Activated CD4-positive, alpha-beta T cell treated with anti-CD3 and anti-CD28 coated beads, Interleukin-2, amount 10 ng/mL, durations not matched to agents 7 days and 5 days (primary cell): ENCODE data around the gene OAS1. TPM values are rescaled to one million over a fixed set of nuclear protein-coding genes. Genes with fewer than 3 reads are reported as not detected.

ENCODE experiments used
- CTCF ChIA-PET: fragments of 350-600 bp; sonication (Branson Sonifier 250); formaldehyde crosslinking; loops from one replicate; lab custom pipeline; 2021; ENCODE audit warnings: antibody characterized with exemption; lab: Charles Lee
- POLR2A ChIA-PET: fragments of 350-600 bp; sonication (Branson Sonifier 250); formaldehyde crosslinking; loops from one replicate; lab custom pipeline; 2021; ENCODE audit warnings: antibody characterized with exemption; lab: Charles Lee
- DNase-seq: peaks from one replicate; pipeline ENCODE4 v3.0.0-alpha.2; 2020
- H3K27ac Mint-ChIP-seq: one replicate; pipeline ENCODE4 v1.8.0; 2021; ENCODE audit warnings: mild to moderate bottlenecking, moderate library complexity, mixed read lengths
- H3K27me3 Mint-ChIP-seq: one replicate; pipeline ENCODE4 v1.8.0; 2021; ENCODE audit warnings: mixed read lengths
- H3K36me3 Mint-ChIP-seq: one replicate; pipeline ENCODE4 v1.8.0; 2021; ENCODE audit warnings: low read depth, mixed read lengths
- H3K4me1 Mint-ChIP-seq: one replicate; pipeline ENCODE4 v1.8.0; 2021; ENCODE audit warnings: mixed read lengths
- H3K4me3 Mint-ChIP-seq: one replicate; pipeline ENCODE4 v1.8.0; 2021; ENCODE audit warnings: mild to moderate bottlenecking, moderate library complexity, mixed read lengths
- H3K9me3 Mint-ChIP-seq: one replicate; pipeline ENCODE4 v1.8.0; 2021; ENCODE audit warnings: mixed read lengths
- total RNA-seq, 2 experiments: library from RNA; stranded (reverse); gene quantifications; one replicate each; pipeline ENCODE4 v1.2.3, GENCODE V29; 2021

The OAS1 gene
- total RNA-seq, result 100 to 1,000 TPM; 194 to 197 TPM

GRCh38 chr12:112906712-112907414 lies at the start of gene OAS1:
TSS of gene OAS1 (plus strand) at chr12:112906962. CDS start at chr12:112907040, 78 bp downstream.
- DNase-seq, result peak; percentile 75
- ChIA-PET CTCF (interaction anchor here (0.7 to 4.4 kb wide), 9 partner anchors 9 to 86 kb away, joined by 3 to 14 read pairs (median 6); partner anchors contain the start of genes OAS2 and OAS3), POLR2A (interaction anchor here (0.8 to 3.7 kb wide), 3 partner anchors 30 to 72 kb away, joined by 3 to 39 read pairs (median 12); partner anchors contain the start of genes OAS2 and OAS3)
- H3K27ac Mint-ChIP-seq, result peak within 1 kb of the TSS; percentile 98
- H3K27me3 Mint-ChIP-seq, result no peaks in the 10 kb centered on the region
- H3K36me3 Mint-ChIP-seq, result peaks cover 55% of the 10 kb centered on the region
- H3K4me3 Mint-ChIP-seq, result peak within 1 kb of the TSS; percentile 98
- H3K4me1 Mint-ChIP-seq, result peaks cover 75% of the 10 kb centered on the region
- H3K9me3 Mint-ChIP-seq, result peaks cover 11% of the 10 kb centered on the region

- POLR2A ChIA-PET, result no interaction called here
- Mint-ChIP-seq H3K9me3 (no peaks in the 10 kb centered on the region), H3K4me1 (peaks cover under 1% of the 10 kb centered on the region), H3K27ac (no peak overlapping the region), H3K27me3 (peaks cover 13% of the 10 kb centered on the region), H3K4me3 (no peak overlapping the region), H3K36me3 (no peaks in the 10 kb centered on the region)
- CTCF ChIA-PET, result interaction anchor here (0.6 kb wide), 1 partner anchor 948 kb away, joined by 4 read pairs; no protein-coding TSS in a partner anchor
- DNase-seq, result no peak
Observed at GRCh38 chr12:112859291-112859690, 47.5 kb upstream of the OAS1 start.

DNA sequence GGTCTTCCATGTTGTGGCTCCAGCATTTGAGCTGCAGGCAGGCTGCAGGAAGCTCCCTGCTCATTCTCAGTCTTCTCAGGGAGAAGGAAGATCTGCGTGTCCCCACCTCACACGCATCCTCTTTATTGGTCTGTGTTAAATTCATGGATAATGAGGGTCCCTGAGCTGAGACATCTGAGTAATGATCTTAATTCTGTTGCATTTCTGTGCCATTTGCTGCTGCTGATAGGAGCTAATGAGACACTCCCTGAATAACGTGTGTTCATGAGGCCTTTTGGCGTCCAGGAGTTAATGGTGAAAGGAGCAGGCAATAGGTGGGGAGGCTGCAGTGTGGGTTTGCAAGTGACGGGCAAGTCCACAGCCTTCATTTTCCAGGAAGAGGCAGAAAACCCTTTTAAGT lies 46.6 kb upstream of the OAS1 start:
- Mint-ChIP-seq H3K9me3 (no peaks in the 10 kb centered on the region), H3K36me3 (no peaks in the 10 kb centered on the region), H3K27ac (no peak overlapping the region), H3K4me3 (no peak overlapping the region), H3K27me3 (peaks cover 13% of the 10 kb centered on the region), H3K4me1 (peaks cover 6% of the 10 kb centered on the region)
- CTCF ChIA-PET, result no interaction called here
- POLR2A ChIA-PET, result no interaction called here
- DNase-seq, result no peak

GRCh38 chr12:112861284-112861683 lies 45.5 kb upstream of the OAS1 start:
- no peak overlapping the region for H3K4me3 Mint-ChIP-seq
- H3K27ac Mint-ChIP-seq, result no peak overlapping the region
- peaks cover 10% of the 10 kb centered on the region for H3K27me3 Mint-ChIP-seq
- H3K4me1 Mint-ChIP-seq, result peaks cover 6% of the 10 kb centered on the region
- DNase-seq, result no peak
- ChIA-PET CTCF (interaction anchor here (0.6 kb wide), 1 partner anchor 248 kb away, joined by 3 read pairs; no protein-coding TSS in a partner anchor), POLR2A (no interaction called here)
- no peaks in the 10 kb centered on the region for H3K36me3 Mint-ChIP-seq
- H3K9me3 Mint-ChIP-seq, result no peaks in the 10 kb centered on the region

DNA sequence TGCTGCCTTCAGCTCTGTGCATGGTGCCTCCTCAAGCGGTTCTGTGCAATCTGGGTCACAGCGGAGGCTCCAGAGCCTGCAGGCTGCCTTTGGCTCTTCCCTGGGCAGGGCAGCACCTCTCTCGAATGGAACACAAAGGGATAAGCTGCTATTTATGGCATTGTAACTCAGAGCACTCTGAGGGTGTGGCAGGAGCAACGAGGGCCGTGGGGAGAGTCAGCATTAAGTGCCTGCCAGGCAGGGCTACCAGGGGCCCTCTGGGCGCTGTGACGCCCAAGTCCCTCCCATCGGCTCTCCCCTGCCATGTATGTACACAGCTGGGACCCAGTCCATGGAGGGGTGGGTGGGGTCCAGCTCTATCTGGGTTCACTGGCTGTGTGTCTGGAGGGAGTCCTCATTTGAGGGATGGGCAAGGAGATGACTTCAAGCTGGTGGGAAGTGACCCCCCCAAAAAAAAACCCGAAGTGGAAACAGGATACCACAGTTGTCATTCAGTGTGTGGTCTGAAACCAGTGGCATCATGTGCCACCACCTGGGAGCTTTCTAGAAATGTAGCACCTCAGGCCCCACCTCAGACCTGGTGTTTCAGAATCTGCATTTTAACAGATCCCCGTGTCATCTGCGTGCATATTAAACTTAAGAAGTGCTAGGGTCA lies 44.0 kb upstream of the OAS1 start:
- Mint-ChIP-seq H3K27me3 (peaks cover 14% of the 10 kb centered on the region), H3K27ac (no peak overlapping the region), H3K36me3 (no peaks in the 10 kb centered on the region), H3K4me1 (peaks cover 6% of the 10 kb centered on the region), H3K9me3 (no peaks in the 10 kb centered on the region), H3K4me3 (no peak overlapping the region)
- CTCF ChIA-PET, result no interaction called here
- DNase-seq, result no peak
- POLR2A ChIA-PET, result no interaction called here

GRCh38 chr12:112868459-112869041 lies 38.2 kb upstream of the OAS1 start:
- peaks cover 6% of the 10 kb centered on the region for H3K4me1 Mint-ChIP-seq
- ChIA-PET POLR2A (no interaction called here), CTCF (no interaction called here)
- H3K9me3 Mint-ChIP-seq, result no peaks in the 10 kb centered on the region
- peak; percentile 10 for DNase-seq
- H3K27me3 Mint-ChIP-seq, result peaks cover 48% of the 10 kb centered on the region
- H3K36me3 Mint-ChIP-seq, result no peaks in the 10 kb centered on the region
- H3K27ac Mint-ChIP-seq, result no peak overlapping the region
- H3K4me3 Mint-ChIP-seq, result no peak overlapping the region

DNA sequence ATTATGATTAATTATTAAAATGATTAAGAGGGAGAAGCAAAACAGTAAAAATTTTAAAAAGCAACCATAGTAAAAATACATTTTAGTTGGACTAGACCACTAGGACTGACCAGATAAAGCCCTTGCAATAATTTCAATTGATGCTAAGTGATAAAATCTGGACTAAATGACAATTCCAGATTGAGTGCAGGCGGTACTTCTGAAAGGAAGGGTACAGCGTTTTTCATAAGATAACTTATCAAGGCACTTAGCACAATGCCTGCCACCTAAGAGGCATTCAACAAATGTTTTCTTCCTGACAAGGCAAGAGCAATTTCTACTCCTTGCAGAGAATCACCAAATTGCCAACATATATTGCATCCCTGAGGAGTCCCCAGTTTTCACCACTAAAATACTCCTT lies 37.7 kb upstream of the OAS1 start:
- no peak for DNase-seq
- Mint-ChIP-seq H3K9me3 (no peaks in the 10 kb centered on the region), H3K27me3 (peaks cover 44% of the 10 kb centered on the region), H3K4me1 (peaks cover 6% of the 10 kb centered on the region), H3K36me3 (no peaks in the 10 kb centered on the region), H3K27ac (no peak overlapping the region), H3K4me3 (no peak overlapping the region)
- POLR2A ChIA-PET, result no interaction called here
- CTCF ChIA-PET, result no interaction called here

DNA sequence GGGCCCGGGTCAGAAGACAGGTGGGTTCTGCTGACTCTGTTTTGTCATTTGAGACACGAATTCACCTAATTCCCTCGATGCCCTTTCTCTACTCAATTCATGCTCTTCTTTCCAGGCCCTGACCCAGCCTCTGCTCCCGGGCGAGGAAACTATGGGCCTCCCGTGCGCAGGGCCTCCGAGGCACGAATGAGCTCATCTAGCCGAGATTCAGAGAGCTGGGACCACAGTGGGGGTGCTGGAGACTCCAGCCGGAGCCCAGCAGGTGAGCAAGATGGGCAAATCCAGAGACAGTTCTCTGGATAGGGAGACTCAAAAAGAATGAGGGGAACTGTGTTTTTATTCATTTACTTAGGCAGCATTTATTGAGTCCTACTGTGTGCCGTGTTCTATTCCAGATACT lies 37.0 kb upstream of the OAS1 start:
- no peak for DNase-seq
- Mint-ChIP-seq H3K4me1 (peaks cover under 1% of the 10 kb centered on the region), H3K36me3 (no peaks in the 10 kb centered on the region), H3K9me3 (no peaks in the 10 kb centered on the region), H3K27me3 (peaks cover 42% of the 10 kb centered on the region), H3K27ac (no peak overlapping the region), H3K4me3 (no peak overlapping the region)
- POLR2A ChIA-PET, result no interaction called here
- CTCF ChIA-PET, result interaction anchor here (0.6 kb wide), 1 partner anchor 22 kb away, joined by 3 read pairs; no protein-coding TSS in a partner anchor

- no peak overlapping the region for H3K27ac Mint-ChIP-seq
- no peaks in the 10 kb centered on the region for H3K9me3 Mint-ChIP-seq
- H3K4me3 Mint-ChIP-seq, result no peak overlapping the region
- DNase-seq, result no peak
- CTCF ChIA-PET, result no interaction called here
- no peaks in the 10 kb centered on the region for H3K36me3 Mint-ChIP-seq
- POLR2A ChIA-PET, result no interaction called here
- H3K4me1 Mint-ChIP-seq, result no peaks in the 10 kb centered on the region
- peaks cover 40% of the 10 kb centered on the region for H3K27me3 Mint-ChIP-seq
Observed at GRCh38 chr12:112870267-112870980, 36.3 kb upstream of the OAS1 start.

DNA sequence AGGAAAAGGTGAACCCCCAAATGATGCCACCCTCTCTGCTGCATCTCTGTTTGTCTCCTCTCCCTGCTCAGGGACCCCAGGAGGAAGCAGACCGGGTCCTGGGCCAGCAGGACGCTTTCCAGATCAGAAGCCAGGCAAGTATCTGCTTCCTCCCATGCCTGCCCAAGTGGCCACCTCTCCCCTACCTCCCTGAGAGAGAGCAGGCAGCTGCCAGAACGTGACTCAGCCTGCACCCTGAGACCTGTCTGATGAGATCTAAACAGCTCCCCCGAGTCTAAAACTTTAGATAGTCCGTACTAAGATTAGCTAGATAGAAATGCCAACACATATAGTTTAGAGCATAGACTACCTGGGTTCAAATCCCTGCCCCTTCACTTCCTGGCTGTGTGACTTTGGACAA lies 31.2 kb upstream of the OAS1 start:
- no peak overlapping the region for H3K27ac Mint-ChIP-seq
- peaks cover 45% of the 10 kb centered on the region for H3K27me3 Mint-ChIP-seq
- H3K9me3 Mint-ChIP-seq, result no peaks in the 10 kb centered on the region
- CTCF ChIA-PET, result no interaction called here
- DNase-seq, result no peak
- H3K4me1 Mint-ChIP-seq, result no peaks in the 10 kb centered on the region
- no peak overlapping the region for H3K4me3 Mint-ChIP-seq
- H3K36me3 Mint-ChIP-seq, result no peaks in the 10 kb centered on the region
- POLR2A ChIA-PET, result no interaction called here

DNA sequence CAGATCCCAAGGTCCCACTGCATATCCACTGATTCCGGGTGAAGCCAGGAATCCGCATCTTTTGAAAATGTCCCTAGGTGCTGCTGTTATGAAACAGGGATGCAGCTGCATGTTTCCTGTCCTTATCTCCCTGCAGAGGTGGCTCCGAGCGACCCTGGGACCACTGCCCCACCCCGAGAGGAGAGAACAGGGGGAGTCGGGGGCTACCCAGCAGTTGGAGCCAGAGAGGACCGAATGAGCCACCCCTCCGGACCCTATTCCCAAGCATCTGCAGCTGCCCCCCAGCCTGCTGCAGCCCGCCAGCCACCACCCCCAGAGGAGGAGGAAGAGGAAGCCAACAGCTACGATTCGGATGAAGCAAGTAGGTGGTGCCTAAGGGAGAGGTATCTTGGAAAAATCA lies 30.3 kb upstream of the OAS1 start:
- no peaks in the 10 kb centered on the region for H3K4me1 Mint-ChIP-seq
- no peaks in the 10 kb centered on the region for H3K36me3 Mint-ChIP-seq
- H3K9me3 Mint-ChIP-seq, result no peaks in the 10 kb centered on the region
- no peak overlapping the region for H3K27ac Mint-ChIP-seq
- POLR2A ChIA-PET, result no interaction called here
- DNase-seq, result no peak
- H3K4me3 Mint-ChIP-seq, result no peak overlapping the region
- H3K27me3 Mint-ChIP-seq, result peaks cover 40% of the 10 kb centered on the region
- CTCF ChIA-PET, result interaction anchor here (0.5 kb wide), 1 partner anchor 1796 kb away, joined by 3 read pairs; no protein-coding TSS in a partner anchor

DNA sequence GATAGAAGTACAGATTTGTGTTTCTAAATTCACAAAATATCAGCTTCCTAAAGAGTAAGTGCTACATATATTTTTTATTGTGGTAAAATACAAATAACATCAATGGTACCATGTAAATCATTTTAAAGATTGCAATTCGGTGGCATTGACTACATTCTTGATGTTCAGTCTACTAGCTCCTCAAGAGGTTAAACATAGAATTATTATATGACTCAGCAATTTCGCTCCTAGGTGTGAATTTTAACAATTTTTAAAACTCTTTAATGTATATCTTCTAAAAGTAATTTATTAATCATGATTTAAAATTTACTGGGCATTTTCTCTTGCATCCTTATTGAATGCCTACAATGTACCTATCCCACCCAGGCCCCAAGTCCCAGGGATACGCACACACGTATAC lies 29.8 kb upstream of the OAS1 start:
- Mint-ChIP-seq H3K27ac (no peak overlapping the region), H3K36me3 (no peaks in the 10 kb centered on the region), H3K4me1 (no peaks in the 10 kb centered on the region), H3K27me3 (peaks cover 39% of the 10 kb centered on the region), H3K9me3 (no peaks in the 10 kb centered on the region), H3K4me3 (no peak overlapping the region)
- ChIA-PET POLR2A (no interaction called here), CTCF (no interaction called here)
- DNase-seq, result no peak
